H1 (cell line): ENCODE data around the gene TTC8. TPM values are rescaled to one million over a fixed set of nuclear protein-coding genes. Genes with fewer than 3 reads are reported as not detected.

ENCODE experiments used
- CTCF ChIA-PET: fragments of 300-600 bp; sonication (Branson Sonifier 250); formaldehyde crosslinking; loops from one replicate; lab custom pipeline; 2021; ENCODE audit not compliant: partially characterized antibody; lab: Charles Lee
- POLR2A ChIA-PET: fragments of 300-600 bp; sonication (Branson Sonifier 250); formaldehyde crosslinking; loops from one replicate; lab custom pipeline; 2021; ENCODE audit warnings: inconsistent platforms; ENCODE audit not compliant: partially characterized antibody; lab: Charles Lee
- DNase-seq, 2 experiments: peaks; one replicate each; pipeline versions ENCODE4 v3.0.0 to v3.0.0-alpha.2; 2010 to 2022; ENCODE audit warnings: low spot score in 2 of 2, low read depth in 1 of 2, mixed read lengths in 1 of 2
- FAIRE-seq: peaks from 2 replicates; lab custom pipeline; 2011; peaks lifted over from hg19 to GRCh38; lab: Jason Lieb, UNC
- H2AFZ ChIP-seq: 2 replicates; pipeline ENCODE4 v1.8.1; 2012; ENCODE audit warnings: low read length, inconsistent platforms
- H2AK5ac ChIP-seq: 2 replicates; pipeline ENCODE4 v1.6.1; 2013; ENCODE audit warnings: low read depth, low read length
- H2BK120ac ChIP-seq: replicated peaks from 2 replicates; pipeline ENCODE3; 2013; ENCODE audit warnings: low read depth, low read length, inconsistent platforms
- H2BK12ac ChIP-seq: 2 replicates; pipeline ENCODE4 v1.6.1; 2013; ENCODE audit warnings: low read depth, low read length
- H2BK15ac ChIP-seq: 2 replicates; pipeline ENCODE4 v1.6.1; 2013; ENCODE audit warnings: low read length
- H2BK20ac ChIP-seq: 2 replicates; pipeline ENCODE4 v1.6.1; 2013; ENCODE audit warnings: low read length
- H2BK5ac ChIP-seq: 2 replicates; pipeline ENCODE4 v1.6.1; 2013; ENCODE audit warnings: low read depth, low read length
- H3K14ac ChIP-seq: 2 replicates; pipeline ENCODE4 v1.6.1; 2013; ENCODE audit warnings: inconsistent platforms; ENCODE audit not compliant: insufficient read length
- H3K18ac ChIP-seq: 2 replicates; pipeline ENCODE4 v1.6.1; 2013; ENCODE audit warnings: low read length; ENCODE audit errors: extremely low read depth
- H3K23ac ChIP-seq: 2 replicates; pipeline ENCODE4 v1.6.1; 2013; ENCODE audit warnings: inconsistent platforms; ENCODE audit not compliant: insufficient read length
- H3K23me2 ChIP-seq: 2 replicates; pipeline ENCODE4 v1.6.1; 2013; ENCODE audit warnings: low read depth, low read length
- H3K27ac ChIP-seq: 2 replicates; pipeline ENCODE4 v1.6.1; 2011; ENCODE audit warnings: low read depth, low read length, inconsistent platforms
- H3K27me3 ChIP-seq, 4 experiments: replicated peaks in 1 of 4; 1 replicate in 1 of 4; 2 replicates in 3 of 4; pipeline versions ENCODE4 v1.6.1 to v1.8.1; 2011 to 2013; ENCODE audit warnings: low read length in 3 of 4, mild to moderate bottlenecking in 3 of 4, inconsistent platforms in 2 of 4, mixed read lengths in 2 of 4, moderate library complexity in 1 of 4; ENCODE audit not compliant: control insufficient read depth in 3 of 4, insufficient read depth in 3 of 4; ENCODE audit errors: extremely low read depth in 1 of 4
- H3K36me3 ChIP-seq, 4 experiments: 2 replicates each; pipeline versions ENCODE4 v1.6.1 to v1.8.1; 2011 to 2013; ENCODE audit warnings: mild to moderate bottlenecking in 4 of 4, low read length in 3 of 4, moderate library complexity in 2 of 4, control low read depth in 1 of 4, inconsistent platforms in 1 of 4; ENCODE audit not compliant: insufficient read depth in 4 of 4, control insufficient read depth in 2 of 4
- H3K4ac ChIP-seq: replicated peaks from 2 replicates; pipeline ENCODE3; 2013; ENCODE audit warnings: low read length, low read depth, mixed read lengths, inconsistent platforms; ENCODE audit not compliant: insufficient read length
- H3K4me1 ChIP-seq, 4 experiments: replicated peaks in 1 of 4; 1 replicate in 1 of 4; 2 replicates in 3 of 4; pipeline versions ENCODE4 v1.6.1 to v1.8.1; 2011 to 2013; ENCODE audit warnings: low read length in 3 of 4, inconsistent platforms in 2 of 4, mixed read lengths in 1 of 4; ENCODE audit not compliant: insufficient read depth in 4 of 4, control insufficient read depth in 3 of 4
- H3K4me2 ChIP-seq, 2 experiments: 2 replicates each; pipeline versions ENCODE4 v1.6.1 to v1.8.1; 2011 to 2013; ENCODE audit warnings: low read depth in 2 of 2, low read length in 2 of 2, control low read depth in 1 of 2, inconsistent platforms in 1 of 2, mild to moderate bottlenecking in 1 of 2; ENCODE audit not compliant: insufficient read depth in 1 of 2
- H3K4me3 ChIP-seq, 4 experiments: fragments of 200-600, 300-600 bp in 1 of 4; sonication (generic), shearing (Covaris generic), sonication (Bioruptor Twin) in 1 of 4; 2 replicates each; pipeline versions ENCODE4 v1.5.1 to v1.8.1; 2011 to 2016; ENCODE audit warnings: low read length in 4 of 4, low read depth in 3 of 4, control low read depth in 2 of 4, inconsistent platforms in 2 of 4, mild to moderate bottlenecking in 2 of 4, mixed read lengths in 1 of 4, moderate library complexity in 1 of 4; ENCODE audit not compliant: insufficient read depth in 2 of 4; ENCODE audit errors: extremely low read depth in 1 of 4
- H3K56ac ChIP-seq: replicated peaks from 2 replicates; pipeline ENCODE3; 2013; ENCODE audit warnings: low read depth, mild to moderate bottlenecking, mixed read lengths, low read length, inconsistent platforms; ENCODE audit not compliant: insufficient read length
- H3K79me1 ChIP-seq: 2 replicates; pipeline ENCODE4 v1.6.1; 2013; ENCODE audit warnings: low read depth, low read length, control low read depth
- H3K79me2 ChIP-seq, 2 experiments: 2 replicates each; pipeline versions ENCODE4 v1.6.1 to v1.8.1; 2012 to 2013; ENCODE audit warnings: low read length in 2 of 2, mild to moderate bottlenecking in 2 of 2, inconsistent platforms in 1 of 2; ENCODE audit not compliant: insufficient read depth in 2 of 2, control insufficient read depth in 1 of 2
- H3K9ac ChIP-seq, 4 experiments: replicated peaks in 1 of 4; 1 replicate in 1 of 4; 2 replicates in 3 of 4; pipeline versions ENCODE4 v1.6.1 to v1.8.1; 2011 to 2013; ENCODE audit warnings: low read depth in 3 of 4, low read length in 3 of 4, control low read depth in 2 of 4, mild to moderate bottlenecking in 2 of 4, moderate library complexity in 2 of 4, inconsistent platforms in 1 of 4; ENCODE audit errors: extremely low read depth in 1 of 4
- H3K9me3 ChIP-seq, 2 experiments: 2 replicates each; pipeline versions ENCODE4 v1.6.1 to v1.8.1; 2012 to 2013; ENCODE audit warnings: mild to moderate bottlenecking in 2 of 2, moderate library complexity in 2 of 2, control low read depth in 1 of 2, inconsistent platforms in 1 of 2, low read depth in 1 of 2, low read length in 1 of 2, mixed read lengths in 1 of 2; ENCODE audit not compliant: insufficient read depth in 2 of 2
- H4K20me1 ChIP-seq, 2 experiments: replicated peaks in 1 of 2; 2 replicates each; pipeline versions ENCODE3 to v1.8.1; 2011 to 2013; ENCODE audit warnings: inconsistent platforms in 2 of 2, low read length in 2 of 2, mild to moderate bottlenecking in 1 of 2; ENCODE audit not compliant: insufficient read depth in 2 of 2, control insufficient read depth in 1 of 2
- H4K5ac ChIP-seq: 2 replicates; pipeline ENCODE4 v1.6.1; 2013; ENCODE audit warnings: low read length, low read depth, mixed read lengths, inconsistent platforms; ENCODE audit not compliant: insufficient read length
- H4K8ac ChIP-seq: 2 replicates; pipeline ENCODE4 v1.8.0; 2013; ENCODE audit warnings: mild to moderate bottlenecking, moderate library complexity, low read length, inconsistent platforms; ENCODE audit not compliant: insufficient read depth; ENCODE audit errors: extremely low read depth
- H4K91ac ChIP-seq: replicated peaks from 2 replicates; pipeline ENCODE3; 2013; ENCODE audit warnings: low read length, mixed read lengths, inconsistent platforms; ENCODE audit not compliant: insufficient read length
- CTCF ChIP-seq, 3 experiments: IDR thresholded peaks; 1 replicate in 2 of 3; 2 replicates in 1 of 3; pipeline versions ENCODE4 v1.5.1 to v1.6.1; 2011; ENCODE audit warnings: low read length in 3 of 3, mild to moderate bottlenecking in 3 of 3, inconsistent platforms in 2 of 3, low read depth in 1 of 3, moderate library complexity in 1 of 3; ENCODE audit not compliant: insufficient read depth in 1 of 3; ENCODE audit errors: control extremely low read depth in 1 of 3
- KDM4A ChIP-seq: IDR thresholded peaks from one replicate; pipeline ENCODE4 v1.7.1; 2012; ENCODE audit warnings: low read depth, mild to moderate bottlenecking, moderate library complexity, low read length, inconsistent platforms; ENCODE audit not compliant: severe bottlenecking
- WGBS, 2 experiments: shearing (Covaris generic) in 1 of 2; methylation state at CpG; one replicate each; pipeline versions ENCODE4 v1.1.6 to v1.1.7; 2013 to 2015; ENCODE audit warnings: low lambda C conversion rate in 2 of 2, mixed read lengths in 2 of 2, inconsistent platforms in 1 of 2, low coverage in 1 of 2, missing lambda C conversion rate in 1 of 2; ENCODE audit not compliant: insufficient replicate concordance in 2 of 2, insufficient coverage in 1 of 2, insufficient read length in 1 of 2; ENCODE audit errors: extremely low coverage in 1 of 2, missing lambda C conversion rate in 1 of 2; 5-methylcytosine and 5-hydroxymethylcytosine counted together
- polyA plus RNA-seq, 7 experiments: library from polyadenylated mRNA; depleted of rRNA in 3 of 7; stranded (reverse) in 5 of 7; unstranded in 2 of 7; fragments of >200 nt in 5 of 7; fragments of 200-250 nt in 2 of 7; gene quantifications; 1 replicate in 5 of 7; 2 replicates in 1 of 7; 4 replicates in 1 of 7; pipeline versions ENCODE4 v1.2.1 to v1.2.3, GENCODE V29; 2011 to 2013; ENCODE audit warnings: missing spikeins in 2 of 7, mixed read lengths in 2 of 7
- total RNA-seq: library from RNA; stranded (reverse); fragmentation: NEBNext Ultra II Directional; extraction: Animal tissue kit (Norgen Biotek cat#: 25700); gene quantifications from 2 replicates; pipeline ENCODE4 v1.2.1, GENCODE V29; 2021

Gene TTC8
- total and polyA plus RNA-seq, 2 of the 8 experiments (the other 6 are each of a cell fraction or from before 2014, with no cell fraction given): 13.1 to 13.5 TPM

GRCh38 chr14:88825078-88825458 is 617 bp downstream of the TTC8 start:
- no peak overlapping the region for H2BK15ac ChIP-seq
- ChIA-PET CTCF (interaction anchor here (0.6 to 1.4 kb wide), 7 partner anchors 20 to 1556 kb away, joined by 3 to 6 read pairs (median 3); no protein-coding TSS in a partner anchor), POLR2A (interaction anchor here (0.6 to 1.9 kb wide), 6 partner anchors 9 to 143 kb away, joined by 3 to 6 read pairs (median 3); partner anchors contain the start of gene EML5)
- TF ChIP-seq KDM4A (peak; percentile 4), CTCF (IDR thresholded peaks at IDR 0.05; ENCODE audit: control extremely low read depth in 1 of 3, insufficient read depth in 1 of 3, low read depth in 1 of 3, low read length in 3 of 3) (no peak)
- H3K36me3 ChIP-seq: no peaks in the 10 kb centered on the region
- no peaks in the 10 kb centered on the region for H3K27me3 ChIP-seq
- H3K18ac ChIP-seq: no peak overlapping the region
- H2BK20ac ChIP-seq: no peak overlapping the region
- no peak overlapping the region for H4K91ac ChIP-seq
- H3K4me1 ChIP-seq: peaks cover 0 to 3% (median 0%) of the 10 kb centered on the region in 4 experiments; a peak in 1 of 7 replicates
- no peak overlapping the region for H2BK5ac ChIP-seq
- no peak overlapping the region for H2BK12ac ChIP-seq
- H4K20me1 ChIP-seq: no peaks in the 10 kb centered on the region
- H2AK5ac ChIP-seq: no peak overlapping the region
- FAIRE-seq: no peak
- H3K4me3 ChIP-seq: peak overlapping the region; percentile 75 to 83 (median 76)
- H3K79me2 ChIP-seq: no peaks in the 10 kb centered on the region
- no peak overlapping the region for H3K23ac ChIP-seq
- no peaks in the 10 kb centered on the region for H3K9me3 ChIP-seq
- DNase-seq: no peak
- peak overlapping the region; percentile 80 to 85 for H3K4me2 ChIP-seq
- H3K27ac ChIP-seq: no peak overlapping the region
- no peak overlapping the region for H3K56ac ChIP-seq
- H3K14ac ChIP-seq: no peak overlapping the region
- no peak overlapping the region for H3K4ac ChIP-seq
- no peak overlapping the region for H2BK120ac ChIP-seq
- no peaks in the 10 kb centered on the region; the same call in 1 of the 2 replicates for H3K79me1 ChIP-seq
- WGBS, 2 experiments: 25% methylated on average over 5 of the region's 5 CpGs; no CpG with 5 or more reads in 1 of the 2 experiments
- peak overlapping the region; percentile 62 to 91 (median 77); a peak in 6 of 7 replicates for H3K9ac ChIP-seq
- H4K8ac ChIP-seq: no peak overlapping the region
- peaks cover 5% of the 10 kb centered on the region for H3K23me2 ChIP-seq
- H4K5ac ChIP-seq: peak overlapping the region; percentile 20
- peak overlapping the region; percentile 54 for H2AFZ ChIP-seq
